Measurements from ENCODE around the gene CDKN2B-AS1. TPM values are rescaled to one million over a fixed set of nuclear protein-coding genes. Genes with fewer than 3 reads are reported as not detected.

CDKN2B-AS1 gene
- polyA plus RNA-seq, 2 of the 4 experiments (the other 2 are of a cell fraction): not detected

DNA sequence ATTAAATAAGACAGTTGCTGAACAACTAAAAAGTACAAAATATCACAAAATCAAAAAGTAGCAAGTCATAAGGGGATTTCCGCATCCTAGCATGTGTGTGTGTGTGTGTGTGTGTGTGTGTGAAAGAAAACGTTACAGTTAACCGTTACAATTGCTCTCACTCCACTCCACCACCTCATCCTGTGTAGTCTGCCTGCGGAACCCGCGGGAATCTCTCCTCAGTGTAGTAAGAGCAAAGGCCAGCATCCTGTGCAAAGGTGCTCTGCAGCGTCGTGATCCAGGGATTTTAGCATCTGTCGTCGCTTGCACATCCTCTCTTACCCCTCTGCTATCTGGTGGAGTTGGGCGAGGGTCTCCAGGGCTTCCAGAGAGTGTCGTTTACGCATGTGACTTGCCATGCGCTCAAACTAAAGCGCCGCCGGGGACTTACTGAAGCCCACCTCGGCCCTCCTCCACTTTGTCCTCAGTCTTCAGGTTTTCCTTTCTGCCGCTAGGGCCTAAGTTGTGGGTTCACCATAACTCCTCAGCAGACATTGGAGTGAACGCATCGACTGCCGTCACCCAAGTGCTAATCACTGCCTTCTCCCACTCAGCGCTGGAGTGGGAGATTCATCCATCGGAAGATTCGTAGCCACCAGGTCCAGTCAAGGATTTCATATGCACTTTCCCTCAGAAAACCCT lies 10.6 kb downstream of the CDKN2B-AS1 start:
- WGBS (ENCODE audit: missing lambda C conversion rate): no CpG with 5 or more reads among the region's 25 CpGs
- H3K4me3 ChIP-seq: no peak overlapping the region
- no peak for DNase-seq (ENCODE audit: low read depth in 1 of 2, low spot score in 1 of 2)
- ATAC-seq: no peak
- H3K27ac ChIP-seq: no peak overlapping the region
- ChIA-PET POLR2A (no interaction called here), CTCF (no interaction called here)
- TF ChIP-seq CBX2 (IDR thresholded peaks at IDR 0.05; ENCODE audit: borderline replicate concordance, low read depth) (no peak), JUN (IDR thresholded peaks at IDR 0.05) (no peak), HEYL (CRISPR knock-in tag; IDR thresholded peaks at IDR 0.05) (no peak), RNF2 (IDR thresholded peaks at IDR 0.05; ENCODE audit: borderline replicate concordance, low read depth) (no peak), HOXA7 (CRISPR knock-in tag; IDR thresholded peaks at IDR 0.05) (no peak)
- H3K4me1 ChIP-seq: no peaks in the 10 kb centered on the region
- FAIRE-seq: no peak
- no peak overlapping the region for H3K4me2 ChIP-seq
- no peaks in the 10 kb centered on the region for H3K9me3 ChIP-seq

DNA sequence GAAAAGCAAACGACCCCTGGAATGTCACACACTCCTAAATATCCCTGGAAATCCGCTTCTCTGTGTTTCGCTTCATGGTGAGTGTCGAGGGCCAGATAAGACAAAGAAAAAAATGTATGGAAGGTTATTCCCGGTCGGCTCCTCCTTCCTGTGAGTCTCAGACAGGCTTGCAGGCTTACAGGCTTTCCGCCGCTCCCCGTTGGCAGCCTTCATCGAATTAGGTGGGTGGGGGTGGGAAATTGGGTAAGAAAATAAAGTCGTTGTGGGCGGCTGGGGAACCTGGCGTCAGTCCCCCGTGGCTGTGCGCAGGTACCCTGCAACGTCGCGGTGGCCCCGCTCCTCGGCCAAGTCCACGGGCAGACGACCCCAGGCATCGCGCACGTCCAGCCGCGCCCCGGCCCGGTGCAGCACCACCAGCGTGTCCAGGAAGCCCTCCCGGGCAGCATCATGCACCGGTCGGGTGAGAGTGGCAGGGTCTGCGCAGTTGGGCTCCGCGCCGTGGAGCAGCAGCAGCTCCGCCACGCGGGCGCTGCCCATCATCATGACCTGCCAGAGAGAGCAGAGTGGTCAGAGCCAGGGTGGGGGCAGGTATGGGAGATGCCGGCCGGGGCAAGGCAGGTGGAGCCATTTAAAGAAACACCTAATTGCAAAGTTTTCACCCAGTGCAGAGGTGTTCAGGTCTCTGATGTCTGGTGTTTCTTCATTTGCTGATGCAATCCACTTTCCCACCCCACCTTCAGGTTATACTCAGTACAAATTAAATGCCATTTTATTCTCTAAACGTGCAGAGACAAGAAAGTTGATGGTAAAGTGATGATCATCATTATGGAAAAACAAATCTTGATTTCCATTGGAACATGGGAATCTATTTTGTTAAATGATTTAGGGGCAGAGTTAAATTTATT lies 11.4 kb downstream of the CDKN2B-AS1 start:
- DNase-seq (ENCODE audit: low read depth in 1 of 2, low spot score in 1 of 2): no peak
- Histone ChIP-seq H3K4me2 (no peak overlapping the region), H3K4me1 (no peaks in the 10 kb centered on the region), H3K9me3 (no peaks in the 10 kb centered on the region), H3K4me3 (no peak overlapping the region), H3K27ac (no peak overlapping the region)
- ChIA-PET CTCF (no interaction called here), POLR2A (no interaction called here)
- no peak for ATAC-seq
- FAIRE-seq: no peak
- no CpG with 5 or more reads among the region's 44 CpGs for WGBS (ENCODE audit: missing lambda C conversion rate)
- TF ChIP-seq CHD4 (IDR thresholded peaks at IDR 0.05; ENCODE audit: borderline replicate concordance) (no peak), POLR2AphosphoS2 (conservative IDR thresholded peaks at IDR 0.05; ENCODE audit: low read length) (no peak), TP53 (CRISPR knock-in tag; IDR thresholded peaks at IDR 0.05) (no peak), FOXS1 (CRISPR knock-in tag; IDR thresholded peaks at IDR 0.05) (no peak)

DNA sequence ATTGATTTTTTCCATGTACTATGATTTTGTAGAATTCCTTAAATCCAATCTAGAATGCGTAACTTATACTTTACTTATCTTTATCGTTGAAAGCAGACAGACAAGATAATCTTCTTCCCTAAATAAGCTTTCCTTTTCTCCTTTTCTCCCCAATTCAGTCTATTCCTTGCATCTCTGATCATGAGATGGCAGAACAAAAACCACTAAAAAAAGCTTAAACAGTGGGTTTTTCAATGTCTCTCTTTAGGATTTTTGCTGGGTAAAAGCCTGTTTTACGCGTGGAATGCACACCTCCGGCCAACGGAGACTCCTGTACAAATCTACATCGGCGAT lies 13.8 kb downstream of the CDKN2B-AS1 start:
- no peaks in the 10 kb centered on the region for H3K4me1 ChIP-seq
- WGBS (ENCODE audit: missing lambda C conversion rate): no CpG with 5 or more reads among the region's 8 CpGs
- H3K27ac ChIP-seq: no peak overlapping the region
- no peak overlapping the region for H3K4me2 ChIP-seq
- H3K4me3 ChIP-seq: no peak overlapping the region
- FAIRE-seq (no peak), DNase-seq (ENCODE audit: low read depth in 1 of 2, low spot score in 1 of 2) (no peak), ATAC-seq (no peak)
- ChIA-PET CTCF (no interaction called here), POLR2A (no interaction called here)
- TF ChIP-seq, protein P1, sequence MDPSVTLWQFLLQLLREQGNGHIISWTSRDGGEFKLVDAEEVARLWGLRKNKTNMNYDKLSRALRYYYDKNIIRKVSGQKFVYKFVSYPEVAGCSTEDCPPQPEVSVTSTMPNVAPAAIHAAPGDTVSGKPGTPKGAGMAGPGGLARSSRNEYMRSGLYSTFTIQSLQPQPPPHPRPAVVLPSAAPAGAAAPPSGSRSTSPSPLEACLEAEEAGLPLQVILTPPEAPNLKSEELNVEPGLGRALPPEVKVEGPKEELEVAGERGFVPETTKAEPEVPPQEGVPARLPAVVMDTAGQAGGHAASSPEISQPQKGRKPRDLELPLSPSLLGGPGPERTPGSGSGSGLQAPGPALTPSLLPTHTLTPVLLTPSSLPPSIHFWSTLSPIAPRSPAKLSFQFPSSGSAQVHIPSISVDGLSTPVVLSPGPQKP (IDR thresholded peaks at IDR 0.05; ENCODE audit: low read depth, low read length): no peak
- TF ChIP-seq, protein P2, sequence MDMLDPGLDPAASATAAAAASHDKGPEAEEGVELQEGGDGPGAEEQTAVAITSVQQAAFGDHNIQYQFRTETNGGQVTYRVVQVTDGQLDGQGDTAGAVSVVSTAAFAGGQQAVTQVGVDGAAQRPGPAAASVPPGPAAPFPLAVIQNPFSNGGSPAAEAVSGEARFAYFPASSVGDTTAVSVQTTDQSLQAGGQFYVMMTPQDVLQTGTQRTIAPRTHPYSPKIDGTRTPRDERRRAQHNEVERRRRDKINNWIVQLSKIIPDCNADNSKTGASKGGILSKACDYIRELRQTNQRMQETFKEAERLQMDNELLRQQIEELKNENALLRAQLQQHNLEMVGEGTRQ (IDR thresholded peaks at IDR 0.05): no peak
- no peak for TF ChIP-seq CHD4 (IDR thresholded peaks at IDR 0.05; ENCODE audit: borderline replicate concordance)
- TF ChIP-seq TP53 (CRISPR knock-in tag; IDR thresholded peaks at IDR 0.05): no peak
- no peak for TF ChIP-seq EHMT2 (IDR thresholded peaks at IDR 0.05; ENCODE audit: low read depth)
- H3K9me3 ChIP-seq: no peaks in the 10 kb centered on the region

DNA sequence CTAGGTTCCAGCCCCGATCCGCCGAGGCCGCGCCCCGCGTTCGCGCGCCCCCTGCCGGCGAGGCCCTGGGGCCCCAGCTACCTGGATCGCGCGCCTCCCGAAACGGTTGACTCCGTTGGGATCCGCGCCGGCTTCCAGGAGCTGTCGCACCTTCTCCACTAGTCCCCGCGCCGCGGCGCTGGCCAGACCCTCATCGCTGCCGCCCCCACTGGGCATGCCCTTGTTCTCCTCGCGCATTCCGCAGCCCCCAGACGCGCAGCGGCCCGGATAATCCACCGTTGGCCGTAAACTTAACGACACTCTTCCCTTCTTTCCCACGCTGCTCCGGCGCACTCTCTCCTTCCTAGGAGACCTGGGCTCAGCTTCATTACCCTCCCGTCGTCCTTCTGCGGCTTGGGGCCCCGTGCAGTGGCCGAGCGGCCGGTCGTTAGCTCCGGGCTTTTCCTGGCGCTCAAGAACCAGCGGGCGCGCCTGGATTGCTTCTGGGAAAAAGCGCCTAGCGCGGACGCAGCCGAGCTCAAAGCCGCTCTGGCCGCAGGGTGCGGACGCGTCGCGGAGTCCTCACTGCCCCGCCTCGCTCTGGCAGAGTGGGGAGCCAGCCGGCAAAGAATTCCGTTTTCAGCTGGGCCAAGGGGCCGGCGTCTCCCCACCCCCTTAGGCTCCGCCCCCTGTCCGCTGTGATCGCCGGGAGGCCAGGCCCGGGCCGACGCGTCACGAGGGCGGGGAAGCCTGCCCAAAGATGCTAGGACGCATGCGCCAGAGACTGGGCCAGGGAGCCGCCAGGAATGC lies 14.3 kb downstream of the CDKN2B-AS1 start, which contains the start of gene CDKN2B:
Gene CDKN2B, minus strand, starts transcription at position 589 of the 789 bp plus-strand sequence. Its CDS starts 352 bp downstream, at position 237.
- Histone ChIP-seq H3K27ac (no peak within 1 kb of the TSS), H3K9me3 (no peaks in the 10 kb centered on the region), H3K4me3 (no peak within 1 kb of the TSS), H3K4me2 (no peak within 1 kb of the TSS), H3K4me1 (no peaks in the 10 kb centered on the region)
- WGBS (ENCODE audit: missing lambda C conversion rate): no CpG with 5 or more reads among the region's 86 CpGs
- TF ChIP-seq PHF8 (IDR thresholded peaks at IDR 0.05; ENCODE audit: borderline replicate concordance, low read depth): no peak
- TF ChIP-seq, protein P3, sequence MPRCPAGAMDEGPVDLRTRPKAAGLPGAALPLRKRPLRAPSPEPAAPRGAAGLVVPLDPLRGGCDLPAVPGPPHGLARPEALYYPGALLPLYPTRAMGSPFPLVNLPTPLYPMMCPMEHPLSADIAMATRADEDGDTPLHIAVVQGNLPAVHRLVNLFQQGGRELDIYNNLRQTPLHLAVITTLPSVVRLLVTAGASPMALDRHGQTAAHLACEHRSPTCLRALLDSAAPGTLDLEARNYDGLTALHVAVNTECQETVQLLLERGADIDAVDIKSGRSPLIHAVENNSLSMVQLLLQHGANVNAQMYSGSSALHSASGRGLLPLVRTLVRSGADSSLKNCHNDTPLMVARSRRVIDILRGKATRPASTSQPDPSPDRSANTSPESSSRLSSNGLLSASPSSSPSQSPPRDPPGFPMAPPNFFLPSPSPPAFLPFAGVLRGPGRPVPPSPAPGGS (IDR thresholded peaks at IDR 0.05): no peak
- POLR2A ChIA-PET: no interaction called here
- DNase-seq (ENCODE audit: low read depth in 1 of 2, low spot score in 1 of 2): no peak
- no peak for ATAC-seq
- CTCF ChIA-PET: no interaction called here
- FAIRE-seq: no peak
